ENCODE data around the gene SH3GLB1. TPM values are rescaled to one million over a fixed set of nuclear protein-coding genes. Genes with fewer than 3 reads are reported as not detected.

SH3GLB1 gene
- total and polyA plus RNA-seq, 10 of the 15 experiments (the other 5 are each of a cell fraction or from before 2014, with no cell fraction given) = 18.0 to 59.0 (median 36.5) TPM

DNA sequence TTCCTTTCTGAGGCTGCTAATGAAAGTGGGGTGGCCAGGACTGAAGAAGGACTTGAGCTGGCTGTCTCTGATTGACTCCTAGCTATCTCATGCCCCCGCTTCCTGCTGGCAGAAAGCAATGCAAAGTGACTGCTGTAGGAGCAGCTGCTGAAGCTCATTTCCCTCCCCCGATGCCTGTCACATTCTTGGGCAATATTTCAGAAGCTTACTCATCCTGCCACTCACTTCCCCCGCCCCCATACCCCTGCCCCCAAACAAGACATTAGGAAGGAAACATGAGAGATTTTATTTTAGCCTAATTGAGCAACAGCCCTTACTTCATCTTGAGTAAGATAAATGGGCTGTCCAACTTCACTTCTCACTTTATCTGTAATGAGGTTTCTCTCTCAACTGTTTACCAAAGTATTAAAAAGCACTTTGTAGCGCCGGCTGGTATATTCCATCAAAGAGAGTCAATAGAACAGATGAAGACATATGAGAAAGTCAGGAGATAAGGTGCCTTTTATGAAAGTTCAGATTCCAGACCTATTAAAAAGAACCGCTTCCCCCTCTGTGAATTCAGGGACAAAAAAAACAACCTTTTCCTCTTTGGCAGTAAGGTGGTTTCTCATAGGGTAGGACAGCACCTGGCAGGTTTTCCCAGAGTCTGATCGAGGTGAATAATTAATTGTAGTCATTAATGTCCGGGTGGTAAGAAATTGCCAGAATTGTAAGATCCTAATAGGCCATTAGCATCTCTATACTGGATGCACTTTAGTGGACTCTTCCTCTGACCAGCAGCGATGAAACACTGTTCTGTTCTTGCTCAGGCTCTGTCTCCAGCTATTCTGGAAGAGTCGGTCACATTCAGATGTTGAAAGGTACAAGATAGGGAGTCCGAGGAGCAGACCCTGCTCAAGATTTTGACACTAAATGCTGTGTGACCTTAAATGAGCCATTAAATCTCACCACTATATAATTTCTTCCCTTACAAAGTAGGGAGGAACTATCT lies 70.2 kb downstream of the SH3GLB1 start (continued):
- TF ChIP-seq EZH2 (IDR thresholded peaks at IDR 0.05; ENCODE audit: borderline replicate concordance, control insufficient read depth, low read depth, low read length) = no peak
- TF ChIP-seq EGR1 (IDR thresholded peaks at IDR 0.05; ENCODE audit: borderline replicate concordance in 1 of 2, low read depth in 2 of 2, low read length in 2 of 2) = no peak
- TF ChIP-seq, protein P1, sequence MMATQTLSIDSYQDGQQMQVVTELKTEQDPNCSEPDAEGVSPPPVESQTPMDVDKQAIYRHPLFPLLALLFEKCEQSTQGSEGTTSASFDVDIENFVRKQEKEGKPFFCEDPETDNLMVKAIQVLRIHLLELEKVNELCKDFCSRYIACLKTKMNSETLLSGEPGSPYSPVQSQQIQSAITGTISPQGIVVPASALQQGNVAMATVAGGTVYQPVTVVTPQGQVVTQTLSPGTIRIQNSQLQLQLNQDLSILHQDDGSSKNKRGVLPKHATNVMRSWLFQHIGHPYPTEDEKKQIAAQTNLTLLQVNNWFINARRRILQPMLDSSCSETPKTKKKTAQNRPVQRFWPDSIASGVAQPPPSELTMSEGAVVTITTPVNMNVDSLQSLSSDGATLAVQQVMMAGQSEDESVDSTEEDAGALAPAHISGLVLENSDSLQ (IDR thresholded peaks at IDR 0.05) = peak; percentile 79
- TF ChIP-seq IKZF2 (IDR thresholded peaks at IDR 0.05) = no peak
- TF ChIP-seq HDAC2 (IDR thresholded peaks at IDR 0.05) = no peak
- TF ChIP-seq MXI1 (IDR thresholded peaks at IDR 0.05; ENCODE audit: low read depth, low read length) = no peak
- no peak for TF ChIP-seq CBFB (IDR thresholded peaks at IDR 0.05; ENCODE audit: low read depth)
- TF ChIP-seq TCF3 (IDR thresholded peaks at IDR 0.05; ENCODE audit: borderline replicate concordance, insufficient read depth, low read depth, low read length) = peak; percentile 84
- TF ChIP-seq, protein P2, sequence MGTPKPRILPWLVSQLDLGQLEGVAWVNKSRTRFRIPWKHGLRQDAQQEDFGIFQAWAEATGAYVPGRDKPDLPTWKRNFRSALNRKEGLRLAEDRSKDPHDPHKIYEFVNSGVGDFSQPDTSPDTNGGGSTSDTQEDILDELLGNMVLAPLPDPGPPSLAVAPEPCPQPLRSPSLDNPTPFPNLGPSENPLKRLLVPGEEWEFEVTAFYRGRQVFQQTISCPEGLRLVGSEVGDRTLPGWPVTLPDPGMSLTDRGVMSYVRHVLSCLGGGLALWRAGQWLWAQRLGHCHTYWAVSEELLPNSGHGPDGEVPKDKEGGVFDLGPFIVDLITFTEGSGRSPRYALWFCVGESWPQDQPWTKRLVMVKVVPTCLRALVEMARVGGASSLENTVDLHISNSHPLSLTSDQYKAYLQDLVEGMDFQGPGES (IDR thresholded peaks at IDR 0.05) = no peak
- peak; percentile 91 for TF ChIP-seq TCF12 (IDR thresholded peaks at IDR 0.05; ENCODE audit: low read depth, low read length)
- no peak for TF ChIP-seq STAT1 (conservative IDR thresholded peaks at IDR 0.05)
- TF ChIP-seq, protein P3, sequence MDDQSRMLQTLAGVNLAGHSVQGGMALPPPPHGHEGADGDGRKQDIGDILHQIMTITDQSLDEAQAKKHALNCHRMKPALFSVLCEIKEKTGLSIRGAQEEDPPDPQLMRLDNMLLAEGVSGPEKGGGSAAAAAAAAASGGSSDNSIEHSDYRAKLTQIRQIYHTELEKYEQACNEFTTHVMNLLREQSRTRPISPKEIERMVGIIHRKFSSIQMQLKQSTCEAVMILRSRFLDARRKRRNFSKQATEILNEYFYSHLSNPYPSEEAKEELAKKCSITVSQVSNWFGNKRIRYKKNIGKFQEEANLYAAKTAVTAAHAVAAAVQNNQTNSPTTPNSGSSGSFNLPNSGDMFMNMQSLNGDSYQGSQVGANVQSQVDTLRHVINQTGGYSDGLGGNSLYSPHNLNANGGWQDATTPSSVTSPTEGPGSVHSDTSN (IDR thresholded peaks at IDR 0.05; ENCODE audit: insufficient replicate concordance, low read depth, low read length) = peak; percentile 70
- TF ChIP-seq NFYA (IDR thresholded peaks at IDR 0.05; ENCODE audit: borderline replicate concordance, low read depth, low read length) = no peak
- TF ChIP-seq, protein P4, sequence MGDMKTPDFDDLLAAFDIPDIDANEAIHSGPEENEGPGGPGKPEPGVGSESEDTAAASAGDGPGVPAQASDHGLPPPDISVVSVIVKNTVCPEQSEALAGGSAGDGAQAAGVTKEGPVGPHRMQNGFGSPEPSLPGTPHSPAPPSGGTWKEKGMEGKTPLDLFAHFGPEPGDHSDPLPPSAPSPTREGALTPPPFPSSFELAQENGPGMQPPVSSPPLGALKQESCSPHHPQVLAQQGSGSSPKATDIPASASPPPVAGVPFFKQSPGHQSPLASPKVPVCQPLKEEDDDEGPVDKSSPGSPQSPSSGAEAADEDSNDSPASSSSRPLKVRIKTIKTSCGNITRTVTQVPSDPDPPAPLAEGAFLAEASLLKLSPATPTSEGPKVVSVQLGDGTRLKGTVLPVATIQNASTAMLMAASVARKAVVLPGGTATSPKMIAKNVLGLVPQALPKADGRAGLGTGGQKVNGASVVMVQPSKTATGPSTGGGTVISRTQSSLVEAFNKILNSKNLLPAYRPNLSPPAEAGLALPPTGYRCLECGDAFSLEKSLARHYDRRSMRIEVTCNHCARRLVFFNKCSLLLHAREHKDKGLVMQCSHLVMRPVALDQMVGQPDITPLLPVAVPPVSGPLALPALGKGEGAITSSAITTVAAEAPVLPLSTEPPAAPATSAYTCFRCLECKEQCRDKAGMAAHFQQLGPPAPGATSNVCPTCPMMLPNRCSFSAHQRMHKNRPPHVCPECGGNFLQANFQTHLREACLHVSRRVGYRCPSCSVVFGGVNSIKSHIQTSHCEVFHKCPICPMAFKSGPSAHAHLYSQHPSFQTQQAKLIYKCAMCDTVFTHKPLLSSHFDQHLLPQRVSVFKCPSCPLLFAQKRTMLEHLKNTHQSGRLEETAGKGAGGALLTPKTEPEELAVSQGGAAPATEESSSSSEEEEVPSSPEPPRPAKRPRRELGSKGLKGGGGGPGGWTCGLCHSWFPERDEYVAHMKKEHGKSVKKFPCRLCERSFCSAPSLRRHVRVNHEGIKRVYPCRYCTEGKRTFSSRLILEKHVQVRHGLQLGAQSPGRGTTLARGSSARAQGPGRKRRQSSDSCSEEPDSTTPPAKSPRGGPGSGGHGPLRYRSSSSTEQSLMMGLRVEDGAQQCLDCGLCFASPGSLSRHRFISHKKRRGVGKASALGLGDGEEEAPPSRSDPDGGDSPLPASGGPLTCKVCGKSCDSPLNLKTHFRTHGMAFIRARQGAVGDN (IDR thresholded peaks at IDR 0.05) = no peak
